RPMI8226 (cell line): Measurements from ENCODE around the gene BCL7A.
"Not testable (repeated sequence)": the region's sequence is repeated elsewhere in the genome, so short reads cannot be mapped to it uniquely, and the experiment has no call there.

ENCODE experiments used
- DNase-seq: peaks from one replicate; pipeline ENCODE4 v3.0.0-alpha.2; 2015

BCL7A gene

DNA sequence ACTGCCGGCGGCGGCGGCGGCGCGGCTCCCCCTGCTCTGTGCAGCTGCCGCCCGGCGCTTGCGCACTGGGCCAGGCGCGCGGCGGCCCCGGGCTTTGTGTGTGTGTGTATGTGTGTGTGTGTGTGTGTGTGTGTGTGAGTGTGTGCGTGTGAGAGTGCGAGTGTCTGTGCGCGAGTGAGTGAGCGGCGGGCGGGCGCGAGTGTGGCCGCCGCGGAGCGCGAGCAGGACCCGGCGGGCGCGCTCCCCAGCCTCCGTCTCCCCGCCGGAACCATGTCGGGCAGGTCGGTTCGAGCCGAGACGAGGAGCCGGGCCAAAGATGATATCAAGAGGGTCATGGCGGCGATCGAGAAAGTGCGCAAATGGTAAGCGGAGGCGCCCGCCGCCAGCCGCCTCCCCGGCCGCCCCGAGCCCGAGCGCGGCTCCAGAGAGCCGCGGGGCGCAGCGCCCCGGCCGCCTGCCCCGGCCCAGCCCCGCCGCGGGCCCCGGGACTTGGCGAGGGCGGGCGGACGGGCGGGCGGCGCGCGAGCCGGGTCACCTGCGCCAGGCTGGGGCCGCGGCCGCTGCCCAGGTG, at the start of gene BCL7A:
Gene BCL7A, plus strand, starts transcription at position 63 of the 571 bp plus-strand sequence. Its CDS starts 208 bp downstream, at position 271.
- peak; percentile 77 for DNase-seq

DNA sequence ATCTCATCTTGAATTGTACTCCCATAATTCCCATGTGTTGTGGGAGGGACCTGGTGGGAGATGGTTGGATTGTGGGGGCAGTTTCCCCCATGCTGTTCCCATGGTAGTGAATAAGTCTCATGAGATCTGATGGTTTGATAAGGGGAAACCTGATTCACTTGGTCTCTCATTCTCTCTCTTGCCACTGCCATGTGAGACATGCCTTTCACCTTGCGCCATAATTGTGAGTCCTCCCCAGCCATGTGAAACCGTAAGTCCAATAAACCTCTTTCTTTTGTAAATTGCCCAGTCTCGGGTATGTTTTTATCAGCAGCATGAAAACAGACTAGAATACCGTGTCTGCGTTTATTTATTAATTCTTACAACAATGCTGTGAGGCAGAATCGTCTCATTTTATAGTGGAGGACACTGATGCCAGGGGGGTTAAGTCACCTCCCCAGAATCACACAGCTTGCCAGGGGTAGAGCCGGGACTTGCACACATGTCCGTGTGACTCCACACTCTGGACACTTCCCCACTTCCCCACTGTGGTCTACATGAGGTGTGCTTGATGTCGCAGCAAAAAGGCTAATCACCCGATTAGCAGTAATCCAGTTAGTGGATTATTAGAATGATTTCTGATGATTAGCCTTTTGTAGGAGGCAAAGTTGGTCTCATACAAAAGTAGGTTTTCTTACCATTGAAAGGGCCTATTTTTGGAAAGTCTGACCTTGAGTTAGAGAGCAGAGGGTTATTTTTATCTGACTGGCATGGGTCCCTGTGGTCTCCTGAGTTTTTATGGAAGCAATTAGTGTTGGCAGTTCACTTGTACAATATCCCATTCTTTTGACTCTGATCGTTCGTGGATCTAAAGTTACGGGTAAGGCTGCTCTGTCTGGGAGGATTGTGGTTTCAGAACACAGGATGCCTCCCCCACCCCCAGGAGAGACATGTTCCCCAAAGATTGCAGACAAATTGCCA, 47.4 kb upstream of the BCL7A start:
- DNase-seq: no peak

DNA sequence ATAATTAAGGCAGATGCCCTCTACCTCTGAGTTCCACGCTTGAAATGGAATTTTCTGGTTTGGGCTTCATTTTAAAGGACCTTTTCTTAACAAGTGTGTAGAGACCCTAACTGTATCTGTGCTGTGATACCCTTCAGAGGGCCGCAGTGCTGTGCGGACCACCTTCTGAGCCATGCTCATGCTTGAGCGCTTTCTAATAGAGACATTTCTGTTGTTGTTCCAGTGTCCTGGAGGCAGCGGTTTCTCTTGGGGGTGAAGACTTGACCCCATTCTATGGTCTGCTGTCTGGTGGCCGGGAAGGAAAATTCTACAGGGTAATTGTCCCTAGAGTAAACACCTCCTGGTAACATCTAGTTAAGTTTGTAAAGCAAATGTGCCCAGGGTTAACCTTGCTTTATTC, 46.7 kb upstream of the BCL7A start:
- no peak for DNase-seq

DNA sequence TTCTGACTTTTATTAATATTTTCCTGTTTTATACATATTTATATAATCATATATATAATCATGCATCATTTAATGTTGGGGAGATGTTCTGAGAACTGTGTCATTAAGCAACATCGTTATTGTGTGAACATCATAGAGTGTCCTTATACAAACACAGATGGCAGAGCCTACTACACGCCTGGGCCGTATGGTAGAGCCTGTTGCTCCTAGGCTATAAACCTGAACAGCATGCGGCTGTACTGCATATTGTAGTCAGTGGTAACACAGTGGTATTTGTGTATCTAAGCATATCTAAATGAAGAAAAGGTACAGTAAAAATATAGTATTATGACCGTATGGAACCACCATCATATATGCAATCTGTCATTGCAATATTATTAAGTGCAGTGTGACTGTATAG, 44.7 kb upstream of the BCL7A start:
- no peak for DNase-seq

DNA sequence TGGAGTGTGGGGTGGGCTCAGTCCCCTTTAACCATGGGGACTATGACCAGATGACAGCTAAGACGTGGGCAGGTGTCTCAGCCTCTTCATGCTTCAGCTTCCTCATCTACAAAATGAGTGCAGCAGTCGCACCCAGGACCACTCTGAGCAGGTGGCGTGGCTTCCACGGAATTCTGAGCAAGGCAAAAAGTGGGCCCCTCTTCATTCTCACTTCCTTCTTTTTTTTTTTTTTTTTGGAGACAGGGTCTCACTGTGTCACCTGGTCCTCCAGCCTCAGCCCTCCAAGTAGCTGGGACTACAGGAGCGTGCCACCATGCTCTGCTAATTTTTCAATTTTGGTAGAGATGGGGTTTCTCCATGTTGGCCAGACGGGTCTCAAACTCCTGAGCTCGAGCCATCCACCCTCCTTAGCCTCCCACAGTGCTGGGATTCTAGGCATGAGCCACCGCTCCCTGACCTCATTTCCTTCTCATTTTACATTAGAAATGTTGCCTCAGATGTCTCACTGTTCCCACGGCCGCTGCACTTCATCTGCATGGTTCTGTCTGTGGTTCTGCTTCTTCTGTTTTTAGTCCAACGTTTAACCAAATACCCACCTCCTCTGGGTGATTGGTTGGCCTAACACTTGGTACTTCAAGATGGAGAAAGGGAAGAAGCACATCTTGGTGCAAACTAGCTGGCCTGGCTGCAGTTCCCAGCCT, 41.3 kb upstream of the BCL7A start:
- DNase-seq: peak; percentile 22

DNA sequence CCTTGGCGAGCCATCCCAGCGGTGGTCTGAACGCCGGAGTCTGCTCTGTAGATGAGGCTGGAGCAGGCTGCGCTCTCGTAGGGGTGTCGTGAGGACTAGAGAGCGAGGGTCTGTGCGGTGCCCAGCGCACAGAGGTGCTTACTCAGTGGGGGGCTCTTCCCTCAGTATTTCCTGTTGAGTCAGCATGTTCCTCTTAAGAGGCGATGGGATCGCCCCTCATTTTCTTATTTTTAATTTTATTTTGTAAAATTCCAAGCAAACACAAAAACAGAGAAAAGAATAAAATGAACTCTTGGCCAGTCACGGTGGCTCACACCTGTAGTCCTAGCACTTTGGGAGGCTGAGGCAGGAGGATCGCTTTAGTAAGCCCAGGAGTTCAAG, 40.8 kb upstream of the BCL7A start:
- no peak for DNase-seq

DNA sequence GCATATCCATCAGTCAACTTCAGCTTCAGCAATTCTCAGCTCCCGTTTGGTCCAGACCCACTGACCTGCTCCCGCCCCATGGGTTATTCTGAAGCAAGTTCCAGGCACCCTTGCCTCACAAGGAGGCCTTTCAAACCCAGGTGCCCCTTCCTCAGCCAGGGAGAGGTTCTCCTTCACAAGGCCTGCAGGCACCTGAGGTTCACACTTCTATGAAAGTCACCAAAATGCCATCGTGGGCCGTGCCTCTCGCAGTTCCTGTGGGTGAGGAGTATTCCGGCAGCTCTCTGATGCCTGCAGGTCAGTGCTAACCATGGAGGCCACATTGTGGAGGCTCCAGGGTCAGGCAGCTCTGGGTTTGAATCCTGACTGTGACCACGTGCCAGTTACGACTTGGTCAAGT, 40.2 kb upstream of the BCL7A start:
- no peak for DNase-seq

DNA sequence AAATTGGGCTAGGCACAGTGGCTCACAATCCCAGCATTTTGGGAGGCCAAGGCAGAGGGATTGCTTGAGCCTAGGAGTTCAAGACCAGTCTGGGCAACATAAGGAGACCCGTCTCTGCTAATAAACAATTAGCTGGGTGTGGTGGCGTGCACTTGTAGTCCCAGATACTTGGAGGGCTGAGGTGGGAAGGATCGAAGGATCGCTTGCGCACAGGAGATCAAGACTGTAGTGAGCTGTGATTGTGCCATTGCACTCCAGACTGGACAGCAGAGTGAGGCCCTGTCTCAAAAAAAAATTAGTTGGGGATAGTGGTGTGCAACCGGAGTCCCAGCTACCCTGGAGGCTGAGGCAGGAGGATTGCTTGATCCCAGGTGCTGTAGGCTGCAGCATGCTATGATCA, 38.7 kb upstream of the BCL7A start:
- no peak for DNase-seq

DNA sequence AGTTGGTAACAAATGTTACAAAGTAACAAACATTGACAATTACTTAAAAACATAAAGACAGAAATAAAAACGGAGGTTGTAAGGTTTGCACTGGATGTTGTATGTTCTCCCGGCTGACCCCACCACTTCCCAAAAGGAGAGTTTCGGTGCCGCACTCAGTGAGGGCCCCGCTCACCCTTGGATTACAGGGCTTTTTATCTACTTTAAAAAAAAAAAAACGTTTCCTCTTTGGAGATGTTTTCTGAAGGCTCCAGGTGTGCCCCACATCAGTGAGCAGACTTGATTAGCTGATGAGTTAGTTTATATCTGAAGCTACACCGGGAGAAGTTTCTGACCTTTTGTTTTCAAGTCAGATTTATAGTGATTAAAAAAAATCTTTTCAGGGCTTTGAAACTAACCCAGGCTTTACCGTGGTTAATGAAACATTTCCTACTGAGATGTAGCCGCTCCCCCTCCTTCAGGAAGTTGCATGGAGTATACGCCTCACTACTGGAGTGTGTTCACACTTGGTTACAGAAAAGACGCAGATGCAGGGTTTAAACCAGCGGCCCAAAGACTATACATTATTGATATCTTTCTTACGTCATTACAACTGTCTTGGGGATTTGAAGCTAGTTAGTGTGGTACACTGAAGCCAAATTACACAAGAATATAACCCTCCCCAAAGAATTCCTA, 38.0 kb upstream of the BCL7A start:
- DNase-seq: no peak

DNA sequence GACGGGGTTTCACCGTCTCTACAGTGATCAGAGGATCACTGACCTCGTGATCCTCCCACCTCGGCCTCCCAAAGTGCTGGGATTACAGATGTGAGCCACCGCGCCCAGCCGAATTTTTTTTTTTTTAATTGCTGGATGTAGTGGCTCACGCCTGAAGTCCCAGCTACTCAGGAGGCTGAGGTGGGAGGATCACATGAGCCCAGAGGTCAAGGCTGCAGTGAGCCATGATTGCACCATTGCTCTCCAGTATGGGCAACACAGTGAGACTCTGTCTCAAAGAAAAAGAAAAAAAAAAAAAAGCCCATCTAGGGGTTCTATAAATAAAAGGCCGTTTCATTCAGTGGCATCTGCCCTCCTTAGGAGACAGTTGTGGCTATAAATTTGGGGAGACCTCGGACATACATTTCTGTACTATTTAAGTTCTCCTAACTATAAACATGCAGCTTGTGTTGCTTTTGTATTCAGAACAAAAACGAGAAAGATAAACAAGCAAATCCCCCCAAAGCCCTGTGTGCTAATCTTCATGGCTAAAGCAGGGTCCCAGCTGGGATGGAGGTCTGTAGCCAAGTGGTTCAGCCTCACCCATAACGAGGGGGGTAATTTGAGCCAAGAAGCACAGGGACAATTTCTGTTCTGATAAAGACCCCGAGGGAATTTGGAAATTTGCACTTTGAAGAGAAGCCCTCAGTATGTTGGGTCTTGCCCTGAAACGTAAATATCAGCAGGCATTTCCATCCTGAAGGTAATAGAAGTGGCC, 35.0 kb upstream of the BCL7A start:
- DNase-seq: no peak

DNA sequence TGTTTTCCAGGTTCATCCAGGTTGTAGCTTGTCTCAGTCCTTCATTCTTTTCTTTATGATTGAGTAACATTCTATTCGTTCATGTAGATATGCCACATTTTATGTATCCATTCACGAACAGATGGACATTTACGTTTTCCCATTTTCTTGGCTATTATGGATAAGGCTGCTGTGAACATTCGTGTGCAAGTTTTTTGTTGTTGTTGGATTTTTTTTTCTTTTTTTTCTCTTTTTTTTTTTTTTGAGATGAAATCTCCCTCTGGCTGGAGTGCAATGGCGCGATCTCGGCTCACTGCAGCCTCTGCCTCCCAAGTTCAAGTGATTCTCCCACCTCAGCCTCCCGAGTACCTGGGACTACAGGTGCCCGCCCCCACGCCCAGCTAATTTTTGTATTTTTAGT, 33.2 kb upstream of the BCL7A start:
- DNase-seq: not testable (repeated sequence)

DNA sequence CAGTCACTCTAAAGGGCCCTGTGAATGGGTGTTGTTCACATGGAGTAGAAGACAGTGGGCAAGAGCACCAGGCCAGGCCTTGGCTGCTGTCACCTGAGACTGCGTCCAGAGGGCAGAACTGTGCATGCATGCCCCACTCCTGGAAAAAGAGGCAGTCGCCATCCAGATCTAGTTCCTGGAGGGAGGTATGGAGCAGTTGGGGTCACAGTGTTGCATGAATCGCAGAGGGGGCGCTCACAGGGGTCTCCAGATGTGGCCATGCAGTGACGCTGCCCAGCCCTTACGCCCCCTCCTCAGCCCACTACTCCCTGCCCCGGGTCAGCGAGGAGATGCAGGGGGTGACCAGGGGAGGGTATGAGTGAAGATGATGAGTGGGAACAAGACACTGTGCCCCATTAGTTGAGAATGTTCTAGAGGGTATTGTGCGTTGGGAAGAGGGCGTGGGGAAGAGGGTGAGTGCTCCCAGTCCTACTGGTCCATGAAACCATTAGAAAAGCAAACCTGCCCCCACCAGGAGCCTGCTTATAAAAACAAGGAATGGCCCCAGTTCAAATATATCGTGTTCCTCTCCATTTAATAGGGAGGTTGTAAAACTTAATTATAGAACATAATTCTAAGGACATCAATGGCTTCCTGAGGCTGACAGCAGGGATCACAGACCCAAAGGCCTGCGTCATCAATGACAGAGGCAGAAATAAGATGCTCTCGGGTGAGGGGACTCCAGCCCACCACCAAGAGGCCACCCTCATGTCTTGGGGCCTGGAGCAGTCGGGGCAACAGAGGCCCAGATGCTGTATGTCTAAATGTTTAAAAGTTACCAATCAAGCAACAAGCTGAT, 32.2 kb upstream of the BCL7A start:
- DNase-seq: no peak

DNA sequence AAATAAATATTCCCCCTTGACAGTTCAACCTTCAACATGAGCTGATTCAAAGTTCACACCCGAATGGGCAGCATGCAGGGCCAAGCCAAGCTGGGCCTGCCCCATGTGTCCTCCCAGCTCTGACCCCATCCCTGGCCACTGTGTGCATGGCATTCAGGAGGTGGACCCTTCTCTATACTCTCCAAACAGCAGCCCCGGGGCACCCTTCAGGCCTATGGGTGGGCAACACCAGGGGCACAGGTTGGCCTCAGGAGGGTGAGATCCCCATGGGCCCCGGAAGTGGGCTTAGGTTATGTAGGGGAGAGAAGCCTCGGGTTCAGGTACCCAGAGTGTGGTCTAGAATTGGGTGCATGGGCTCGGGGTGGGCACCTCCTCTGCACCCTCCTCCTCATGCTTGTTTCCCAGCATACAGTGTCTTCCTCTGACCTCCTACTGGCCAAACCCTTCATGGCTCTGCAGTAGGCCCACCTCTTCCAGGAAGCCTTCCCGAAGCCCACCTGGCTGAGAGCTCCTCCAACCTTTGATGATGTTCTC, 31.5 kb upstream of the BCL7A start:
- no peak for DNase-seq

DNA sequence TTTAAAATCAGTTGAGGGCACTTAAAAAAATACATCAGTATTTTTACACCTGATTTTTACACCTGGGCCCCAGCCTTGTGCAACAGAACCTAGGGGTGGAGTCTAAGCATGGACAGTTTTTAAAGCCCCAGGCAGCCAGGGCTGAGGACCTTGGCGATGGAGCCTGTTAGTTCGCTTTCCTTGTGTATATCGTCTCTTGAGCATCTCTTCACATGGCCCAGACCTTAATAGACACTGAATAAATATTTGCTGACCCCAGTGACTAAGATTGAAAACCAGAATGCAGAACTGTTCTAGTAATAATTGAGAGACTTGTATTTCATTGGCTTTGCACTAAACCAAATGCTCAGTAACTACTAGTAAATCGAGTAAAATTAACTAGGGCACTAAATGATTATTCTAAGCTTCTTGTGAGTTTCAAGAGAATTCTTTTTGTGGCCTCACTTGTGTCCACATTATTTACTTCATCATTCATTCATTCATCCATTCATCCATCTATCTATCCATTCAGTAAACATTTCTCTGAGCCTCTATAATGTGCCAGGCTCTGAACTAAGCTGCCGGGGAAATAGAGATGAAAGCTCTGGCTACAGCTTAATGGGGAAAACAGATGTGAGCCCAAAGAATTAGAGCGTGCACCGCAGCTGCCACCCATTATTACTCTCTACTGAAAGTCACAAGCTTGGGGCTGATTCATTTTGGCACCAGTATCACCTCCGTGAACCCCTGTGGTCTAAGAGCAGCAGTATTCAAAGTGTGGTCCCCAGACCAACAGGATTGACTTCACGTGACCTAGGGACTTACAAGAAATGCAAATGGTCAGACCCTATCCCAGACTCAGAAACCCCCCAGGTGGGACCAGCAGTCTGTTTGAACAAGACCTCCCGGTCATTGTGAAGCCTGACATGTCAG, 30.7 kb upstream of the BCL7A start:
- no peak for DNase-seq

DNA sequence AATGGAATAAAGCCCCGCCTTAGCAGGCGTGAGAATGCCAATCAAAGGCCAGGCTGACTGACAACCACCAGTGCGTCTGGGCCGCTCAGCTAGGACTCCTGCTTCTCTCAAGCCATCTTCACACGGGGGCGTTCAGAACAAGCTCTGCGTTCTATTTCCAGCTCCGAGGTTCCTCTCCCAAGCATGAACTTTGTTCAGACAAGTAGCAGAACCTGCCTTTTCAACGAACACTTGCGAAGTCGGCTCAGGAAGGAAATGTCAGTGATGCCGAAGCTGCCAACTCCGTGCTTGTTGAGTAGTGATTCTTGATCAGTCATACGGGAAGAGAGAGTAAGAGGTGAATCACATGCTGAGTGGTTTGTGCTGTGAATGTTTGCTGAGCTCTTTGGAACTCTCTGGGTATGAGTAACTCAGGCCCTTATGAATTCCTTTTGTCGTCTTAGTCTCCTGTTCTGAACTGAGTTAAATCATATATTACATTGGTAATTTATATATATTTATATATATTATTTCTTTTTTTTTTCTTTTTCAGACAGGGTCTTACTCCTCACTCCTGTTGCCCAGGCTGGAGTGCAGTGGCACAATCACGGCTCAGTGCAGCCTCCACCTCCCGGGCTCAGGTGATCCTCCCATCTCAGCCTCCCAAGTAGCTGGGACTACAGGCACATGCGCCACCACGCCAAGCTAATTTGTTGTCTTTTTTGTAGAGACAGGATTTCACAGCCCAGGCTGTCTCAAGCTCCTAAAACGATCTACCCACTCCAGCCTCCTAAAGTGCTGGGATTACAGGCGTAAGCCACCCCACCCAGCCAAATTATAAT, 29.4 kb upstream of the BCL7A start:
- no peak for DNase-seq

DNA sequence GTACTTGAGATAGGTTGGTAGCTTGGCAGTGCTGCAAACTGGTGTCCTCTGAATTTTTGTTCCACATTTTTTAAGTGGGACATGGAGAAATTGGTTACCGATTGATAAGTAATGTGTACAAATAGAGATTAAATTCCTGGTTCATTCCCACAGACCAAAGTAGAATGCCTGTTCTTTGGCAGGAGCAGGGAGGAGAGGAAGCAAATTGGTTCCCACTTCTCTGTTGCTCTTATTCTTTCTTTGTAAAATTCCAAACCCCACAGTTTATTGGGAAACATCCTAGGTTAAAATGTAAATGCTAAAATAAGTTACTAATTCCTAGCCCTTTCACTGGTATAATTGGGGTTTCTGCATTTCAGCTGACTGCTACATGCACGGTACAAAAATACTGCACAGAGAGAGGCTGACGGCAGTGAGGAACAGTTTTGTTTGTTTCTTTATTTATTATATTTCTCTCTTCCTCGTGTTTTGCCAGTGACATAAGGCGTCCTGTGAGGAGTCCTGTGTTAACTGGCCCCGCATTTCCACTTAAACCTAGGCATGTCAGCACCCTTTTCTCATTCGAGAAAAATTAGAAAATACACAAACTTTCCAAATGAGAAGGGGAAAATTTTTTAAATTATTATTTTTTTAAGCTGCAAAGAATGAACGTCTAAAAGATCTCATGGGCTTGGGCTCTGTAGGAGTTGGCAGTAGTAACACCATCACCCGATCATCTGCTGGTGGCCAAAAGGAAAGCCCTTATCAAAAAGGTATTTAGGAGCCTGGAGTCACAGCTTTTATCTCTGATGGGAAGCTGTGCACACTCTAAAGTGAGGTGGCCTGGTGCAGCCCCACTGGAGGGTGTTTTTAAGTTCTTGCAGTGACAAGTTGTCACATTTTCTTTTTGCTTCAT, 25.4 kb upstream of the BCL7A start:
- DNase-seq: no peak

DNA sequence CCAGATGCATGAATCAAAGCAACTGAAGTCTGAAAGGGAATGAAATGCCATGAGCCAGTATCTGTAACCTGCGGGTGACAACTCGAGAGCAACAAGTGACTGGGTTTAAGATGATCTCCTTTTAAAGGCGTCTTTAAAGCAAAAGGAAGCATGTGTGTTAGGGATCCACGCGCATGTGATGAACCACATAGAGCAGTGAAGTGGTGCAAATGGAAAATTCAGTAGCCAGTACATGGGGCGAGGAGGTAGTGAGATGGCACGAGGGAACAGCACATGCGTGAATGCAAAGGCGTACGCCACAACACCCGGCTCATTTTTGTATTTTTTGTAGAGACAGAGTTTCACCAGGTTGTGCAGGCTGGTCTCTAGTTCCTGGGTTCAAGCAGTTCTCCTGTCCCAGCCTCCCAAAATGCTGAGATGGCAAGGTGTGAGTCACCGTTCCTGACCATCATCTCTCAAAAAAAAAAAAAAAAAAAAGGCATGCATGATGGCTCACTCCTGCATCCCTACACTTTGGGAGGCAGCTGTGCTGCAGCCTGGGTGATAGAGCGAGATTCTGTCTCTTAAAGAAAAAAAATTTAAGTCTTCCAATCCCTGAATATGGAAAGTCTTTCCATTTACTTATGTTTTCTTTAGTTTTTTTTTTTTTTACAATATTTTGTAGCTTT, 24.6 kb upstream of the BCL7A start:
- DNase-seq: peak; percentile 6
